Colonic mucosa (tissue), 4 donors: ENCODE data around the gene SDCBP2. TPM values are rescaled to one million over a fixed set of nuclear protein-coding genes. Genes with fewer than 3 reads are reported as not detected.

Experiments used
- DNase-seq: peaks from one replicate; pipeline ENCODE4 v3.0.0-alpha.2; 2020
- H3K27ac ChIP-seq: fragments of 200-600 bp; one replicate; pipeline ENCODE4 v1.8.0; 2021
- H3K27me3 ChIP-seq: fragments of 200-600 bp; one replicate; pipeline ENCODE4 v1.8.0; 2021
- H3K36me3 ChIP-seq: fragments of 200-600 bp; one replicate; pipeline ENCODE4 v1.8.0; 2021
- H3K4me1 ChIP-seq: fragments of 200-600 bp; one replicate; pipeline ENCODE4 v1.8.0; 2021; ENCODE audit warnings: mild to moderate bottlenecking
- H3K4me3 ChIP-seq: fragments of 200-600 bp; one replicate; pipeline ENCODE4 v1.8.0; 2021
- H3K9ac ChIP-seq, 2 donors: one replicate each; pipeline ENCODE4 v1.7.0; 2013; ENCODE audit warnings: control low read depth in 2 of 2, low read depth in 2 of 2, low read length in 2 of 2
- H3K9me3 ChIP-seq: fragments of 200-600 bp; one replicate; pipeline ENCODE4 v1.8.0; 2021
- CTCF ChIP-seq: fragments of 200-600 bp; IDR thresholded peaks from one replicate; pipeline ENCODE4 v1.8.0; 2022; ENCODE audit warnings: antibody characterized with exemption, mild to moderate bottlenecking
- intact Hi-C: fragments of 100-400 bp; cut with DNase I; formaldehyde crosslinking; loops from one replicate; pipeline ENCODE4 v1.14.1; 2022
- total RNA-seq, 2 donors: library from RNA; stranded (reverse); fragmentation: NEBNext Ultra II Directional in 1 of 2; extraction: Animal tissue kit (Norgen Biotek cat#: 25700) in 1 of 2; gene quantifications; one replicate each; pipeline ENCODE4 v1.2.1, GENCODE V29; 2021
- donor health status: healthy.
- donor health status: DM: no; HTN: no; CAD: no.
- donor health status: DM: no; HTN: no; CAD: no.

Gene SDCBP2
- total RNA-seq, 2 donors from 2014 or later: 202 to 345 TPM

GRCh38 chr20:1320902-1321653, 7.9 kb downstream of the SDCBP2 start:
- Histone ChIP-seq H3K9me3 (no peaks in the 10 kb centered on the region), H3K36me3 (no peaks in the 10 kb centered on the region), H3K9ac (no peak overlapping the region), H3K4me1 (no peaks in the 10 kb centered on the region), H3K4me3 (no peak overlapping the region), H3K27ac (no peak overlapping the region), H3K27me3 (no peaks in the 10 kb centered on the region)
- DNase-seq: no peak
- intact Hi-C loops: loop anchor here (5.0 kb wide), 1 partner anchor 146 kb away; the partner anchor contains the start of gene NSFL1C
- TF ChIP-seq CTCF: no peak

- no peak overlapping the region for H3K9ac ChIP-seq
- no peaks in the 10 kb centered on the region for H3K4me1 ChIP-seq
- H3K27ac ChIP-seq: no peak overlapping the region
- H3K4me3 ChIP-seq: no peak overlapping the region
- DNase-seq: no peak
- TF ChIP-seq CTCF: no peak
- H3K9me3 ChIP-seq: no peaks in the 10 kb centered on the region
- no peaks in the 10 kb centered on the region for H3K36me3 ChIP-seq
- intact Hi-C loops: loop anchor here (5.0 kb wide), 1 partner anchor 147 kb away; the partner anchor contains the start of gene NSFL1C
- H3K27me3 ChIP-seq: no peaks in the 10 kb centered on the region
Measured at GRCh38 chr20:1320016-1320415, 8.9 kb downstream of the SDCBP2 start.

- no peaks in the 10 kb centered on the region for H3K27me3 ChIP-seq
- intact Hi-C loops: no loop called here
Measured at GRCh38 chr20:1319462-1319861, 9.5 kb downstream of the SDCBP2 start.

GRCh38 chr20:1319051-1319450, 9.9 kb downstream of the SDCBP2 start:
- Histone ChIP-seq H3K9ac (no peak overlapping the region), H3K4me1 (no peaks in the 10 kb centered on the region), H3K36me3 (no peaks in the 10 kb centered on the region), H3K27me3 (no peaks in the 10 kb centered on the region), H3K9me3 (no peaks in the 10 kb centered on the region), H3K4me3 (no peak overlapping the region), H3K27ac (no peak overlapping the region)
- no peak for TF ChIP-seq CTCF
- intact Hi-C loops: no loop called here
- no peak for DNase-seq

More at GRCh38 chr20:1319462-1319861, 9.5 kb downstream of the SDCBP2 start:
- no peak for TF ChIP-seq CTCF
- H3K36me3 ChIP-seq: no peaks in the 10 kb centered on the region
- no peak for DNase-seq
- H3K4me3 ChIP-seq: no peak overlapping the region
- no peak overlapping the region for H3K27ac ChIP-seq
- no peak overlapping the region for H3K9ac ChIP-seq
- H3K9me3 ChIP-seq: no peaks in the 10 kb centered on the region
- no peaks in the 10 kb centered on the region for H3K4me1 ChIP-seq

- no peak for TF ChIP-seq CTCF
- Histone ChIP-seq H3K4me3 (no peak overlapping the region), H3K27ac (no peak overlapping the region), H3K9ac (no peak overlapping the region), H3K36me3 (no peaks in the 10 kb centered on the region), H3K4me1 (no peaks in the 10 kb centered on the region), H3K27me3 (no peaks in the 10 kb centered on the region), H3K9me3 (no peaks in the 10 kb centered on the region)
- no peak for DNase-seq
- intact Hi-C loops: no loop called here
Measured at GRCh38 chr20:1317545-1318255, 11.2 kb downstream of the SDCBP2 start.
